Mesenchymal stem cell (in vitro differentiated cells and primary cell): ENCODE data around the gene INS.

Experiments
- DNase-seq: peaks from one replicate; pipeline ENCODE4 v3.0.0-alpha.2; 2013
- H2AFZ ChIP-seq: one replicate; pipeline ENCODE4 v1.6.1; 2013; ENCODE audit warnings: low read depth, mild to moderate bottlenecking, control low read depth, inconsistent platforms, low read length, moderate library complexity
- H2AK5ac ChIP-seq: 2 replicates; pipeline ENCODE4 v1.6.1; 2013; ENCODE audit warnings: low read length, moderate library complexity, mild to moderate bottlenecking, inconsistent platforms; ENCODE audit not compliant: severe bottlenecking
- H2BK120ac ChIP-seq: one replicate; pipeline ENCODE4 v1.6.1; 2013; ENCODE audit warnings: low read depth, mild to moderate bottlenecking, inconsistent platforms, low read length, moderate library complexity
- H2BK12ac ChIP-seq, 2 experiments: one replicate each; pipeline ENCODE4 v1.6.1; 2013; ENCODE audit warnings: inconsistent platforms in 2 of 2, low read length in 2 of 2, mild to moderate bottlenecking in 2 of 2, moderate library complexity in 2 of 2, control low read depth in 1 of 2
- H2BK15ac ChIP-seq: one replicate; pipeline ENCODE4 v1.6.1; 2013; ENCODE audit warnings: mild to moderate bottlenecking, low read depth, inconsistent platforms; ENCODE audit not compliant: poor library complexity, severe bottlenecking
- H2BK5ac ChIP-seq: 2 replicates; pipeline ENCODE4 v1.6.1; 2013; ENCODE audit warnings: low read depth, mild to moderate bottlenecking, low read length, control low read depth, inconsistent platforms; ENCODE audit not compliant: poor library complexity, severe bottlenecking
- H3K14ac ChIP-seq, 2 experiments: one replicate each; pipeline ENCODE4 v1.6.1; 2013; ENCODE audit warnings: inconsistent platforms in 2 of 2, low read length in 2 of 2, control low read depth in 1 of 2, mild to moderate bottlenecking in 1 of 2, moderate library complexity in 1 of 2
- H3K18ac ChIP-seq, 2 experiments: one replicate each; pipeline ENCODE4 v1.6.1; 2013; ENCODE audit warnings: inconsistent platforms in 2 of 2, low read length in 2 of 2, control low read depth in 1 of 2, low read depth in 1 of 2, mild to moderate bottlenecking in 1 of 2
- H3K23ac ChIP-seq, 2 experiments: one replicate each; pipeline ENCODE4 v1.6.1; 2013; ENCODE audit warnings: inconsistent platforms in 2 of 2, low read length in 2 of 2, mild to moderate bottlenecking in 2 of 2, moderate library complexity in 2 of 2, control low read depth in 1 of 2
- H3K27ac ChIP-seq: 2 replicates; pipeline ENCODE4 v1.5.1; 2013; ENCODE audit warnings: mild to moderate bottlenecking, moderate library complexity, low read length, control low read depth, inconsistent platforms; ENCODE audit not compliant: poor library complexity, severe bottlenecking
- H3K27me3 ChIP-seq, 2 experiments: 2 replicates each; pipeline versions ENCODE4 v1.6.1 to v1.7.0; 2013; ENCODE audit warnings: low read length in 2 of 2, mild to moderate bottlenecking in 2 of 2, moderate library complexity in 2 of 2, control low read depth in 1 of 2, inconsistent platforms in 1 of 2; ENCODE audit not compliant: control insufficient read depth in 1 of 2, insufficient read depth in 1 of 2
- H3K36me3 ChIP-seq, 2 experiments: 2 replicates each; pipeline versions ENCODE4 v1.6.1 to v1.7.0; 2013; ENCODE audit warnings: low read length in 2 of 2, control low read depth in 1 of 2, inconsistent platforms in 1 of 2, low read depth in 1 of 2, mild to moderate bottlenecking in 1 of 2; ENCODE audit not compliant: insufficient read depth in 2 of 2, control insufficient read depth in 1 of 2
- H3K4ac ChIP-seq, 2 experiments: one replicate each; pipeline ENCODE4 v1.6.1; 2013; ENCODE audit warnings: inconsistent platforms in 2 of 2, low read length in 2 of 2, mild to moderate bottlenecking in 2 of 2, moderate library complexity in 2 of 2, control low read depth in 1 of 2, low read depth in 1 of 2
- H3K4me1 ChIP-seq: 2 replicates; pipeline ENCODE4 v1.6.1; 2013; ENCODE audit warnings: low read depth, low read length, control low read depth; ENCODE audit not compliant: control insufficient read depth, insufficient read depth
- H3K4me2 ChIP-seq: 2 replicates; pipeline ENCODE4 v1.6.1; 2013; ENCODE audit warnings: low read length, mild to moderate bottlenecking, inconsistent platforms; ENCODE audit not compliant: poor library complexity, severe bottlenecking
- H3K4me3 ChIP-seq, 2 experiments: 2 replicates each; pipeline versions ENCODE4 v1.5.1 to v1.7.0; 2013; ENCODE audit warnings: low read length in 2 of 2, mild to moderate bottlenecking in 2 of 2, control low read depth in 1 of 2, low read depth in 1 of 2; ENCODE audit not compliant: insufficient read depth in 1 of 2
- H3K79me1 ChIP-seq: replicated peaks from 2 replicates; pipeline ENCODE4 v1.6.1; 2013; ENCODE audit warnings: mild to moderate bottlenecking, control low read depth, low read length, inconsistent platforms; ENCODE audit not compliant: poor library complexity, severe bottlenecking
- H3K9ac ChIP-seq: 2 replicates; pipeline ENCODE4 v1.7.0; 2013; ENCODE audit warnings: mild to moderate bottlenecking, low read length, moderate library complexity
- H3K9me3 ChIP-seq: 2 replicates; pipeline ENCODE4 v1.7.0; 2013; ENCODE audit warnings: mild to moderate bottlenecking, low read length; ENCODE audit not compliant: control insufficient read depth
- H4K8ac ChIP-seq: one replicate; pipeline ENCODE4 v1.6.1; 2013; ENCODE audit warnings: inconsistent platforms, mild to moderate bottlenecking, low read length, moderate library complexity
- H4K91ac ChIP-seq: one replicate; pipeline ENCODE4 v1.6.1; 2013; ENCODE audit warnings: mild to moderate bottlenecking, low read length, inconsistent platforms
- WGBS: methylation state at CpG from one replicate; pipeline ENCODE4 v1.1.7; 2013; ENCODE audit warnings: mixed read lengths; 5-methylcytosine and 5-hydroxymethylcytosine counted together

The INS gene

GRCh38 chr11:2202071-2202899 lies 41.3 kb upstream of the INS start:
- Histone ChIP-seq H3K4me3 (no peak overlapping the region), H2AK5ac (no peak overlapping the region), H3K23ac (no peak overlapping the region), H3K79me1 (no peaks in the 10 kb centered on the region), H4K8ac (no peak overlapping the region), H3K4me1 (peaks cover 6% of the 10 kb centered on the region), H2AFZ (no peak overlapping the region), H3K36me3 (peaks cover 0 to 3% of the 10 kb centered on the region in 2 experiments), H3K27me3 (peaks cover 22 to 33% of the 10 kb centered on the region in 2 experiments), H2BK15ac (no peak overlapping the region), H2BK12ac (no peak overlapping the region), H3K14ac (no peak overlapping the region), H3K27ac (no peak overlapping the region), H3K4me2 (no peak overlapping the region), H3K4ac (no peak overlapping the region), H2BK120ac (no peak overlapping the region), H3K9ac (no peak overlapping the region), H4K91ac (no peak overlapping the region), H3K9me3 (peaks cover 2% of the 10 kb centered on the region), H2BK5ac (no peak overlapping the region), H3K18ac (no peak overlapping the region)
- 77% methylated on average over 22 of the region's 29 CpGs for WGBS
- no peak for DNase-seq

GRCh38 chr11:2201542-2201941 lies 40.5 kb upstream of the INS start:
- Histone ChIP-seq H3K4me1 (peaks cover 6% of the 10 kb centered on the region), H2AK5ac (no peak overlapping the region), H4K91ac (no peak overlapping the region), H2BK5ac (no peak overlapping the region), H3K18ac (no peak overlapping the region), H3K9me3 (no peaks in the 10 kb centered on the region), H3K79me1 (no peaks in the 10 kb centered on the region), H3K4me2 (no peak overlapping the region), H2BK15ac (no peak overlapping the region), H3K14ac (no peak overlapping the region), H3K4me3 (no peak overlapping the region), H3K27me3 (peaks cover 23 to 39% of the 10 kb centered on the region in 2 experiments), H2BK12ac (no peak overlapping the region), H3K23ac (no peak overlapping the region), H4K8ac (no peak overlapping the region), H3K9ac (no peak overlapping the region), H2AFZ (no peak overlapping the region), H2BK120ac (no peak overlapping the region), H3K36me3 (peaks cover 0 to 3% of the 10 kb centered on the region in 2 experiments), H3K4ac (no peak overlapping the region), H3K27ac (no peak overlapping the region)
- no peak for DNase-seq
- 93% methylated on average over 2 of the region's 2 CpGs for WGBS

GRCh38 chr11:2200957-2201519 lies 40.0 kb upstream of the INS start:
- Histone ChIP-seq H3K9ac (no peak overlapping the region), H3K9me3 (no peaks in the 10 kb centered on the region), H4K91ac (no peak overlapping the region), H2BK15ac (no peak overlapping the region), H3K27ac (no peak overlapping the region), H3K23ac (no peak overlapping the region), H2AK5ac (no peak overlapping the region), H2BK12ac (no peak overlapping the region), H3K4me1 (peaks cover 6% of the 10 kb centered on the region), H2BK120ac (no peak overlapping the region), H3K4me3 (no peak overlapping the region), H3K14ac (no peak overlapping the region), H3K4me2 (no peak overlapping the region), H3K36me3 (peaks cover 0 to 3% of the 10 kb centered on the region in 2 experiments), H3K27me3 (peaks cover 28 to 39% of the 10 kb centered on the region in 2 experiments), H2AFZ (no peak overlapping the region), H3K4ac (no peak overlapping the region), H3K79me1 (no peaks in the 10 kb centered on the region), H2BK5ac (no peak overlapping the region), H4K8ac (no peak overlapping the region), H3K18ac (no peak overlapping the region)
- 85% methylated on average over 1 of the region's 1 CpG for WGBS
- no peak for DNase-seq

GRCh38 chr11:2200536-2200935 lies 39.5 kb upstream of the INS start:
- no peak overlapping the region for H2AFZ ChIP-seq
- no peak overlapping the region for H3K27ac ChIP-seq
- no peak overlapping the region for H3K4me2 ChIP-seq
- no peak overlapping the region for H3K14ac ChIP-seq
- H2BK15ac ChIP-seq: no peak overlapping the region
- H3K9me3 ChIP-seq: no peaks in the 10 kb centered on the region
- DNase-seq: no peak
- H2BK5ac ChIP-seq: no peak overlapping the region
- H4K8ac ChIP-seq: no peak overlapping the region
- no peak overlapping the region for H3K4ac ChIP-seq
- no peak overlapping the region for H2BK12ac ChIP-seq
- peaks cover 6% of the 10 kb centered on the region for H3K4me1 ChIP-seq
- no peak overlapping the region for H2BK120ac ChIP-seq
- no peak overlapping the region for H4K91ac ChIP-seq
- no peak overlapping the region for H2AK5ac ChIP-seq
- H3K36me3 ChIP-seq: peaks cover 0 to 3% of the 10 kb centered on the region in 2 experiments
- H3K23ac ChIP-seq: no peak overlapping the region
- no peak overlapping the region for H3K18ac ChIP-seq
- no peak overlapping the region for H3K4me3 ChIP-seq
- H3K79me1 ChIP-seq: no peaks in the 10 kb centered on the region
- H3K27me3 ChIP-seq: peaks cover 33 to 44% of the 10 kb centered on the region in 2 experiments
- no peak overlapping the region for H3K9ac ChIP-seq
- WGBS: 72% methylated on average over 10 of the region's 11 CpGs
